GM21619 (cell line): Measurements from ENCODE around the gene TCP11.

ENCODE experiments used
- ATAC-seq: cut with Tn5 transposase; IDR thresholded peaks from one replicate; pipeline ENCODE4 v1.9.1; 2021; ENCODE audit not compliant: unreplicated experiment

The TCP11 gene

GRCh38 chr6:35082733-35083403, 58.3 kb downstream of the TCP11 start:
- no peak for ATAC-seq

- no peak for ATAC-seq
Measured at GRCh38 chr6:35082046-35082732, 59.0 kb downstream of the TCP11 start.

DNA sequence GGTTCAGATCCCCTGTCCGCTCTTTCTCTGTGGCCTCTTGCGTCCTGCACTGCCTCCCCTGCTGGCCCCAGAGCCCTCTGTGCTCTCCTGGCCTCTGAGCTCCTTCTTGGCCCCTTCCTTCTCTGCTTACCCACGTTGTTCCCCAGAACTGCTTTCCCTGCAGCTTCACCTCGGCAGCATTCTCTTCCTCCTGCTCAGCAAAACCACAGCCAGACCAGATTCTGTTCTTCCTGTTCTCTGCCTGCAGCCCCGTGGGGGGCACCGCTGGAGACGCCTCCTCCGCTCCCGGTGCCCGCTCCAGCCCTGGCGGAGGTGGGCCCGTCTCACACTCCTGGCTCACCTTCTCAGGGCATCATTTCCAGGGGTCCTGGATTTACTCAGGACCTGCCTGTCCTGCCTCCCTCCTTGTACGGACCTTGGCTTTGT, 59.7 kb downstream of the TCP11 start:
- no peak for ATAC-seq

GRCh38 chr6:35080821-35081425, 60.2 kb downstream of the TCP11 start:
- ATAC-seq = no peak

GRCh38 chr6:35080016-35080680, 61.0 kb downstream of the TCP11 start:
- no peak for ATAC-seq

GRCh38 chr6:35079311-35080000, 61.7 kb downstream of the TCP11 start:
- no peak for ATAC-seq

- ATAC-seq = no peak
Measured at GRCh38 chr6:35078896-35079295, 62.2 kb downstream of the TCP11 start.

DNA sequence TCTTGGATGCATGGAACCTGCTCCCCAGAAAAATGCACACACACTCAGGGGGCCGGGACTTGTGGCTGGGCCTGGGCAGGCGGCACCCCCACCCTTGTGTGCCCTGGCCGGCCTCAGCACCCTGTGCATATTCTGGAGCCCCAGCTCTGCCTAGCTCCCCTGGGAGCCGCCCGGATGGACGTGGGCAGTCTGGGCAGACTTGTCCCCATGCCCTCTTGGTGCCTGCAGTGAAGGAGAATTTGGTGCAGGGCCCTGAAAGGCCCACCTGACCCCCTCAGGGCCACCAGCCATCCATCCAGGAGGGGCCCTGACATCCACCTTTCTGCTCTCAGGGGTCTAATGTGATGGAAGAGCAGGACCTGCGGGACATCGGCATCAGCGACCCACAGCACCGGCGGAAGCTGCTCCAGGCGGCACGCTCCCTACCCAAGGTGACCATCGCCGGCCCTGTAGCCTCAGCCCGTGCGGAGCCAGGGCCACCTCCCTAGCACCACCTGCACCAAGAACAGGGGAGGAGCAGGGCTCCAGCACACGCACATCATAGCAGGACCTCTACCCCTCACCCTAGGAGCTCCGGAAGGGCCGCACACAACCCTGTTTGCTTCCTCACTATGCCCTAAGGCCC, 62.8 kb downstream of the TCP11 start:
- ATAC-seq = no peak

DNA sequence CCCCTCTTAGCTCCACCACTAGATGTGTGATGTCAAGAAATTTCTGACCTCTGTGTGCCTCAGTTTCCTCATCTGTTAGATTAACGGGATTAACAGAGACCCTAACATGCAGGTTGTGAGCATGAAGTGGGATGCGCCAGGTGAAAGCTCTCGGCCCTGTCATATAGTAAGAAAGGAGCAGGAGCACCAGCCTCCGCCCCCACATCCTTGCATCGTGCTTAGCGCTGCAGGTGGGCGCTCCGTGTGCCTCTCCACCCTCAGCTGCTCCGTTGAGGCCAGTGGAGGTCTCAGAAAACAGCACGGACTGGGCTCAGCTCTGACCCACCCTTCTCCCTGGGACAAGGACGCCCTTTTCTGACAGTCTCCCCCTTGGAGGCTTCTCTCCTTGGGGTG, 63.4 kb downstream of the TCP11 start:
- no peak for ATAC-seq

- ATAC-seq = no peak
Measured at GRCh38 chr6:35076997-35077712, 64.0 kb downstream of the TCP11 start.

DNA sequence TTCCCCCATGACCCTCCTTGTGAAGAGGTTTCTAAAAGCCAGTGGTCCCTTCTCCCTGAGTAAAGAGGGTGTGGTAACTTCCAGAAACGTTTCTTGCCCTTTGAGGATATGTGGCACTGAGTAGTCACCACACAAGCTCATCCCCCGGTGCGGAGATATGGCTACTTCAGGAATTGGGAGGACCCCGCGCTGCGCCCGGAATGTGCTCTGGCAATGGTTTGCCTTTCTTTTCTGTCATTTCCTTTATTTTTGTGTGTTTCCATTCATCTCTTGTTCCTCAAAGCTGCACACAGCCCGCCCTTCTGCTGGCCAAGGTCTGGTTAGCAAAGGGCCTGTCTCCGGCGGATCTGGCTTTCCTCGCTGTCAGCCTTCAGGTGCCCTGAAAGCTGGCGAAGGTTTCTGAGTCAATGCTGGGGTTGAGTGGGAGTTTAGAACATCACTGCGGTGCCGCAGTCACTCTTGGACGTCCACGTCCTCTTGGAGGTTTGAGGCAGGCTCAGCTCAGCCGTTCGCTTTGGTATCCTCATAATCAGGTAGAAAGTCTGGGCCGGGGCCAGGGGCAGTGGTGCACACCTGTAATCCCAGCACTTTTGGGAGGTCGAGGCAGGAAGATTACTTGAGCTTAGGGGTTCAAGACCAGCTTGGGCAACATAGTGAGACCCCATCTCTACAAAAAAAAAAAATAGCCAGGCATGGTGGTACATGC, 67.2 kb downstream of the TCP11 start:
- ATAC-seq = no peak

- ATAC-seq = no peak
Measured at GRCh38 chr6:35073211-35073610, 67.9 kb downstream of the TCP11 start.

GRCh38 chr6:35072698-35073055, 68.5 kb downstream of the TCP11 start:
- no peak for ATAC-seq

- ATAC-seq = no peak
Measured at GRCh38 chr6:35072051-35072697, 69.0 kb downstream of the TCP11 start.

- no peak for ATAC-seq
Measured at GRCh38 chr6:35071347-35071994, 69.7 kb downstream of the TCP11 start.

DNA sequence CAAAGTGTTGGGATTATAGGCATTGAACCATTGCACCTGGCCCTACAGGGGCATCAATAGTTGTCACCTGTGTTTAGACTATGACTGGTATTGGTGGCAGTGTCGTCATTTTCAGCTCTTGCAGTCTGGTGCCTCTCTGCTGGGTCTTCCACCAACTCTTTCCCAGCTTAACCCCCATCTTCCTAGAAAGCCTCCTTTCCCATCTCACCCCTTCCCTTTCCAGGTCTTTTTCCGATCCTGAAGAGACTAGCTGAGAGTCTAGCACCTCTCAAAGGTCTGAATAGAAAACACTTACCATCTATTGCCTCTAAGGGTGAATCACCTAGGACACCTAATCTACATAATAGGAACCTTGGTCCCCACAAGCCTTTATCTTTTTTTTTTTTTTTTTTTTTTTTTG, 71.0 kb downstream of the TCP11 start:
- ATAC-seq = no peak

- ATAC-seq = no peak
Measured at GRCh38 chr6:35069262-35069661, 71.9 kb downstream of the TCP11 start.

- no peak for ATAC-seq
Measured at GRCh38 chr6:35068644-35069043, 72.5 kb downstream of the TCP11 start.

DNA sequence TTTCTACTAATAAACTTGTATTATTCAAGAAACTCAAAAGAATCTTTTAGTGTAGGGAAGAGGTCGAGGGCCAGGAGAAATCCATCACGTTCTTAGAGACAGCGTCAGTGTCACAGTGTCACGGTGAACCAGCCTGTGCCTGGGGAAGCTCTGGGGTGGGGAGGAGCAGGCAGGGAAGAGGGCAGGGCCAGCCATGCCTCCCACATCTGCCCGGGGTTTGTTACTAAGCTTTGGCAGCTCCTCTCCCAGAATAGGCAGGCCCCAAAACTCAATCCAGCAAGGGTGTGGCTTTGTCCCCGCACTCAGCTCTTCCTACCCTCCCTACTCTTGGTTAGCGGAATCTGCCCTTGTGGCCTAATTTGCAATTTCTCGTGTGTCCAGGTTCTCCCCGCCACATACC, 72.9 kb downstream of the TCP11 start:
- no peak for ATAC-seq
